Activated B cell treated with CpG ODN at 0.5 μM for 24 hours (primary cell): Measurements from ENCODE around the gene SPTBN4. TPM values are rescaled to one million over a fixed set of nuclear protein-coding genes. Genes with fewer than 3 reads are reported as not detected.

ENCODE experiments used
- ATAC-seq: fragments of 200-7000 bp; cut with Tn5 transposase; one replicate; pipeline ENCODE4 v1.10.0; 2021; ENCODE audit warnings: low read depth, mild to moderate bottlenecking, moderate library complexity
- CTCF ChIA-PET: fragments of 350-600 bp; sonication (Branson Sonifier 250); formaldehyde crosslinking; loops from one replicate; lab custom pipeline; 2021; ENCODE audit warnings: antibody characterized with exemption; lab: Charles Lee
- POLR2A ChIA-PET: fragments of 350-600 bp; sonication (Branson Sonifier 250); formaldehyde crosslinking; loops from one replicate; lab custom pipeline; 2021; ENCODE audit warnings: antibody characterized with exemption; lab: Charles Lee
- DNase-seq: peaks from one replicate; pipeline ENCODE4 v3.0.0; 2022
- H3K27ac Mint-ChIP-seq: one replicate; pipeline ENCODE4 v1.8.0; 2020; ENCODE audit warnings: mixed read lengths
- H3K27me3 Mint-ChIP-seq: one replicate; pipeline ENCODE4 v1.8.0; 2021; ENCODE audit warnings: mixed read lengths
- H3K36me3 Mint-ChIP-seq: one replicate; pipeline ENCODE4 v1.8.0; 2021; ENCODE audit warnings: low read depth, mixed read lengths
- H3K4me1 Mint-ChIP-seq: one replicate; pipeline ENCODE4 v1.8.0; 2021; ENCODE audit warnings: mixed read lengths
- H3K4me3 Mint-ChIP-seq: one replicate; pipeline ENCODE4 v1.8.0; 2020; ENCODE audit warnings: mild to moderate bottlenecking, mixed read lengths
- H3K9me3 Mint-ChIP-seq: one replicate; pipeline ENCODE4 v1.8.0; 2020; ENCODE audit warnings: mixed read lengths
- CTCF ChIP-seq: fragments of 200-600 bp; IDR thresholded peaks from one replicate; pipeline ENCODE4 v1.8.0; 2022; ENCODE audit warnings: antibody characterized with exemption, mild to moderate bottlenecking
- intact Hi-C: fragments of 100-400 bp; cut with micrococcal nuclease; formaldehyde crosslinking; loops from one replicate; pipeline ENCODE4 v1.15.1; 2024
- total RNA-seq: library from RNA; stranded (reverse); gene quantifications from 2 replicates; pipeline ENCODE4 v1.2.3, GENCODE V29; 2022

Gene SPTBN4
- total RNA-seq, 1 donor from 2014 or later: 0.20 TPM

- Mint-ChIP-seq H3K27me3 (peaks cover 36% of the 10 kb centered on the region), H3K9me3 (no peaks in the 10 kb centered on the region), H3K4me3 (no peak overlapping the region), H3K27ac (no peak overlapping the region), H3K4me1 (peaks cover 2% of the 10 kb centered on the region), H3K36me3 (no peaks in the 10 kb centered on the region)
- ChIA-PET POLR2A (no interaction called here), CTCF (no interaction called here)
- no peak for ATAC-seq
- no peak for DNase-seq
- intact Hi-C loops: no loop called here
- no peak for TF ChIP-seq CTCF
Observed at GRCh38 chr19:40507892-40508291, 41.1 kb downstream of the SPTBN4 start.

GRCh38 chr19:40508739-40509260 lies 42.0 kb downstream of the SPTBN4 start:
- Mint-ChIP-seq H3K9me3 (no peaks in the 10 kb centered on the region), H3K27ac (no peak overlapping the region), H3K4me3 (no peak overlapping the region), H3K36me3 (no peaks in the 10 kb centered on the region), H3K4me1 (peaks cover 2% of the 10 kb centered on the region), H3K27me3 (peaks cover 40% of the 10 kb centered on the region)
- DNase-seq (no peak), ATAC-seq (no peak)
- intact Hi-C loops: no loop called here
- no peak for TF ChIP-seq CTCF
- CTCF ChIA-PET: no interaction called here
- POLR2A ChIA-PET: no interaction called here

GRCh38 chr19:40510526-40511115 lies 43.8 kb downstream of the SPTBN4 start:
- H3K9me3 Mint-ChIP-seq: no peaks in the 10 kb centered on the region
- H3K4me3 Mint-ChIP-seq: no peak overlapping the region
- no peaks in the 10 kb centered on the region for H3K36me3 Mint-ChIP-seq
- DNase-seq (no peak), ATAC-seq (no peak)
- POLR2A ChIA-PET: no interaction called here
- CTCF ChIA-PET: no interaction called here
- H3K27me3 Mint-ChIP-seq: peaks cover 45% of the 10 kb centered on the region
- no peak overlapping the region for H3K27ac Mint-ChIP-seq
- TF ChIP-seq CTCF: no peak
- intact Hi-C loops: no loop called here
- H3K4me1 Mint-ChIP-seq: peaks cover 2% of the 10 kb centered on the region

- no peaks in the 10 kb centered on the region for H3K36me3 Mint-ChIP-seq
- POLR2A ChIA-PET: no interaction called here
- intact Hi-C loops: no loop called here
- no peak overlapping the region for H3K4me3 Mint-ChIP-seq
- no peak for ATAC-seq
- no peak for DNase-seq
- H3K9me3 Mint-ChIP-seq: no peaks in the 10 kb centered on the region
- no peak for TF ChIP-seq CTCF
- CTCF ChIA-PET: no interaction called here
- no peak overlapping the region for H3K27ac Mint-ChIP-seq
- peaks cover 2% of the 10 kb centered on the region for H3K4me1 Mint-ChIP-seq
- peaks cover 40% of the 10 kb centered on the region for H3K27me3 Mint-ChIP-seq
Observed at GRCh38 chr19:40511487-40511886, 44.7 kb downstream of the SPTBN4 start.

- H3K36me3 Mint-ChIP-seq: no peaks in the 10 kb centered on the region
- CTCF ChIA-PET: no interaction called here
- H3K27me3 Mint-ChIP-seq: peaks cover 44% of the 10 kb centered on the region
- intact Hi-C loops: no loop called here
- POLR2A ChIA-PET: no interaction called here
- no peaks in the 10 kb centered on the region for H3K9me3 Mint-ChIP-seq
- no peak for TF ChIP-seq CTCF
- DNase-seq: no peak
- H3K4me3 Mint-ChIP-seq: no peak overlapping the region
- H3K4me1 Mint-ChIP-seq: peaks cover 2% of the 10 kb centered on the region
- no peak overlapping the region for H3K27ac Mint-ChIP-seq
- no peak for ATAC-seq
Observed at GRCh38 chr19:40512110-40512472, 45.3 kb downstream of the SPTBN4 start.
